ENCODE measurements around the gene FGF12.

- TF ChIP-seq YY1 (IDR thresholded peaks at IDR 0.05; ENCODE audit: insufficient read depth, insufficient read length): no peak
- TF ChIP-seq ZNF274 (IDR thresholded peaks at IDR 0.05; ENCODE audit: low read depth, low read length): no peak
- no peak for TF ChIP-seq SUZ12 (IDR thresholded peaks at IDR 0.05; ENCODE audit: extremely low read depth, insufficient read depth, insufficient read length)
These were observed 424.6 kb downstream of the FGF12 start for GRCh38 chr3:192302721-192303120.
